ENCODE measurements around the gene VAPA. TPM values are rescaled to one million over a fixed set of nuclear protein-coding genes. Genes with fewer than 3 reads are reported as not detected.

VAPA gene
- total and polyA plus RNA-seq, 2 donors (not counting 1 experiment from before 2014, with no cell fraction given), result 235 to 420 TPM

DNA sequence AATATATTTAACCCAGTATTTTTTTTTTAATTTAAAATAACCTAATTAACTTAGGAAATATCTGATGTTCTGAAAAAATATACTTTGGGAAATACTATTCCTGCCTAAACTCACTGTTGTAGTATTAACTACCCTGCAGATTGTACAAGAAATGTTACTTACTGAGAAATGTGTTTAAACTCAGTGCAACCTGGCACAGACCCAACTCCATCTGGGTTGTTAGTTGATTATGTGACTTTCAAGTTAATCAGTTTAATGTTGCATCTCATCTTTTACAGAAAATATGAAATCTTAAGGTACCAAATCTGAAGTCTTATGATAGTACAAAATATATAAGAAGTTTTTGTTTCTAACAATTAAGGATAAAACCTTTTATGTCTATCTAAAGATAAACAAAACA, 27.3 kb downstream of the VAPA start:
- H3K9me3 ChIP-seq (ENCODE audit: control insufficient read depth, insufficient read depth, low read depth, low read length), result no peaks in the 10 kb centered on the region
- no peaks in the 10 kb centered on the region for H3K27me3 ChIP-seq (ENCODE audit: control insufficient read depth, insufficient read depth, low read length)
- H3K4me3 ChIP-seq (replicated peaks in 1 of 4; ENCODE audit: control extremely low read depth in 1 of 4, insufficient read depth in 1 of 4, low read depth in 3 of 4, low read length in 4 of 4), result no peak overlapping the region
- H3K4me1 ChIP-seq (ENCODE audit: control insufficient read depth, extremely low read depth, insufficient read depth, low read length), result no peaks in the 10 kb centered on the region
- no peak overlapping the region for H3K4me2 ChIP-seq (ENCODE audit: extremely low read depth, insufficient read depth, low read length)
- H3K36me3 ChIP-seq (ENCODE audit: control insufficient read depth, insufficient read depth, low read length), result peaks cover 8% of the 10 kb centered on the region
- DNase-seq (ENCODE audit: low read depth in 2 of 2), result no peak
- no peak overlapping the region for H2AFZ ChIP-seq (ENCODE audit: low read length)
- no peak for TF ChIP-seq EZH2 (IDR thresholded peaks at IDR 0.05; ENCODE audit: low read length, missing control alignments)
- TF ChIP-seq, protein P1, sequence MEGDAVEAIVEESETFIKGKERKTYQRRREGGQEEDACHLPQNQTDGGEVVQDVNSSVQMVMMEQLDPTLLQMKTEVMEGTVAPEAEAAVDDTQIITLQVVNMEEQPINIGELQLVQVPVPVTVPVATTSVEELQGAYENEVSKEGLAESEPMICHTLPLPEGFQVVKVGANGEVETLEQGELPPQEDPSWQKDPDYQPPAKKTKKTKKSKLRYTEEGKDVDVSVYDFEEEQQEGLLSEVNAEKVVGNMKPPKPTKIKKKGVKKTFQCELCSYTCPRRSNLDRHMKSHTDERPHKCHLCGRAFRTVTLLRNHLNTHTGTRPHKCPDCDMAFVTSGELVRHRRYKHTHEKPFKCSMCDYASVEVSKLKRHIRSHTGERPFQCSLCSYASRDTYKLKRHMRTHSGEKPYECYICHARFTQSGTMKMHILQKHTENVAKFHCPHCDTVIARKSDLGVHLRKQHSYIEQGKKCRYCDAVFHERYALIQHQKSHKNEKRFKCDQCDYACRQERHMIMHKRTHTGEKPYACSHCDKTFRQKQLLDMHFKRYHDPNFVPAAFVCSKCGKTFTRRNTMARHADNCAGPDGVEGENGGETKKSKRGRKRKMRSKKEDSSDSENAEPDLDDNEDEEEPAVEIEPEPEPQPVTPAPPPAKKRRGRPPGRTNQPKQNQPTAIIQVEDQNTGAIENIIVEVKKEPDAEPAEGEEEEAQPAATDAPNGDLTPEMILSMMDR (conservative IDR thresholded peaks at IDR 0.05 in 1 of 2, IDR thresholded peaks at IDR 0.05 in 1 of 2; ENCODE audit: low read depth in 1 of 2, low read length in 2 of 2), result no peak
- no peak overlapping the region for H3K9ac ChIP-seq (ENCODE audit: insufficient read depth, low read length)
- H3K79me2 ChIP-seq (ENCODE audit: control insufficient read depth, insufficient read depth, low read length), result peaks cover 30% of the 10 kb centered on the region
- no peaks in the 10 kb centered on the region for H4K20me1 ChIP-seq (ENCODE audit: control insufficient read depth, extremely low read depth, insufficient read depth, low read length)
- no peak overlapping the region for H3K27ac ChIP-seq (ENCODE audit: insufficient read depth, low read length)

DNA sequence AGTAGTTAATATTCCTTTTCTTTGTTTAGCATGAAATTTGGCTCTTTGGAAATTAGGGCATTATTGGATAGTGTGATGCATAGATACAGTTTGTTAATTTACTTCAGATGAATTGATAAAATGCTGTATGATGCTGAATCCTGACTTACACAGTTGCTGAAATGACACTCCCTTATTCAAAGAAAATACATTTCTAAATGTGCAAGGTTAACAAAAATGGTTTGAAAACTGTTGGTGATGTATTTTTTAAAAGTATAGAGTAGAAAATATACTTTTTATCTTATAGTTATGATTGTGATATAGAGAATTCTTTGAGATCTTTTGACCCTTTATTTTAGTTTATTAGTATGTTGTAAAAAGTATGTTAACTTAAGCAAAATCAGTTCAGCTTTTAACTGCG, 27.8 kb downstream of the VAPA start:
- Histone ChIP-seq H3K4me1 (ENCODE audit: control insufficient read depth, extremely low read depth, insufficient read depth, low read length) (no peaks in the 10 kb centered on the region), H3K79me2 (ENCODE audit: control insufficient read depth, insufficient read depth, low read length) (peaks cover 27% of the 10 kb centered on the region), H3K9me3 (ENCODE audit: control insufficient read depth, insufficient read depth, low read depth, low read length) (no peaks in the 10 kb centered on the region), H4K20me1 (ENCODE audit: control insufficient read depth, extremely low read depth, insufficient read depth, low read length) (no peaks in the 10 kb centered on the region), H3K4me2 (ENCODE audit: extremely low read depth, insufficient read depth, low read length) (no peak overlapping the region), H3K27ac (ENCODE audit: insufficient read depth, low read length) (no peak overlapping the region), H3K27me3 (ENCODE audit: control insufficient read depth, insufficient read depth, low read length) (no peaks in the 10 kb centered on the region), H3K4me3 (replicated peaks in 1 of 4; ENCODE audit: control extremely low read depth in 1 of 4, insufficient read depth in 1 of 4, low read depth in 3 of 4, low read length in 4 of 4) (no peak overlapping the region), H2AFZ (ENCODE audit: low read length) (no peak overlapping the region), H3K9ac (ENCODE audit: insufficient read depth, low read length) (no peak overlapping the region), H3K36me3 (ENCODE audit: control insufficient read depth, insufficient read depth, low read length) (peaks cover 7% of the 10 kb centered on the region)
- TF ChIP-seq, protein P1 (conservative IDR thresholded peaks at IDR 0.05 in 1 of 2, IDR thresholded peaks at IDR 0.05 in 1 of 2; ENCODE audit: low read depth in 1 of 2, low read length in 2 of 2), result no peak
- TF ChIP-seq EZH2 (IDR thresholded peaks at IDR 0.05; ENCODE audit: low read length, missing control alignments), result no peak
- no peak for DNase-seq (ENCODE audit: low read depth in 2 of 2)

DNA sequence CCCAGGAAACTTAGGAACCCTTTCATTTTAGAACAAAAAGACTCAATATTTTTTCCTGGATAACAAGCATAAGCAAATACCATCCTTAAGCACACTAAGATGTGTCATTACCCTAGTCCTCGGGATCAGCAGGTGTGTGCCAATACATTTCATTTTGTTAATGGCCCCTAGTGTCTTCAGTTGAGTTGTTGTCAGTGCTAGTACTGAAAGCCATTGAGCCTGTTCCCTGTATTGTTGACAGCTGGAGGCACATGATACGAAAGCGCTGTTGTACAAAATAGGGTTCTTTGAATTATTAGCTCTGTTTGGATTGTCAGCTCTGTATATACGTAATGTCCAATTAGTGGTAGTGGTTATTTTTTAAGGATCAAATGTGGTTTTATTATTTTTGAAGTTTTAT, 29.5 kb downstream of the VAPA start:
- no peak overlapping the region for H3K4me3 ChIP-seq (replicated peaks in 1 of 4; ENCODE audit: control extremely low read depth in 1 of 4, insufficient read depth in 1 of 4, low read depth in 3 of 4, low read length in 4 of 4)
- no peak for DNase-seq (ENCODE audit: low read depth in 2 of 2)
- no peak overlapping the region for H3K4me2 ChIP-seq (ENCODE audit: extremely low read depth, insufficient read depth, low read length)
- H3K79me2 ChIP-seq (ENCODE audit: control insufficient read depth, insufficient read depth, low read length), result peaks cover 25% of the 10 kb centered on the region
- H3K36me3 ChIP-seq (ENCODE audit: control insufficient read depth, insufficient read depth, low read length), result peaks cover 6% of the 10 kb centered on the region
- H3K27me3 ChIP-seq (ENCODE audit: control insufficient read depth, insufficient read depth, low read length), result no peaks in the 10 kb centered on the region
- no peak overlapping the region for H2AFZ ChIP-seq (ENCODE audit: low read length)
- H3K9me3 ChIP-seq (ENCODE audit: control insufficient read depth, insufficient read depth, low read depth, low read length), result no peaks in the 10 kb centered on the region
- TF ChIP-seq, protein P1 (conservative IDR thresholded peaks at IDR 0.05 in 1 of 2, IDR thresholded peaks at IDR 0.05 in 1 of 2; ENCODE audit: low read depth in 1 of 2, low read length in 2 of 2), result no peak
- no peak for TF ChIP-seq EZH2 (IDR thresholded peaks at IDR 0.05; ENCODE audit: low read length, missing control alignments)
- H3K27ac ChIP-seq (ENCODE audit: insufficient read depth, low read length), result no peak overlapping the region
- no peaks in the 10 kb centered on the region for H4K20me1 ChIP-seq (ENCODE audit: control insufficient read depth, extremely low read depth, insufficient read depth, low read length)
- no peaks in the 10 kb centered on the region for H3K4me1 ChIP-seq (ENCODE audit: control insufficient read depth, extremely low read depth, insufficient read depth, low read length)
- no peak overlapping the region for H3K9ac ChIP-seq (ENCODE audit: insufficient read depth, low read length)
